WTC11 (cell line): ENCODE measurements around the gene ZDHHC14. TPM values are rescaled to one million over a fixed set of nuclear protein-coding genes. Genes with fewer than 3 reads are reported as not detected.

Source experiments
- ATAC-seq: fragments of 200-7000 bp; cut with Tn5 transposase; 2 replicates; pipeline ENCODE4 v1.10.0; 2021; ENCODE audit warnings: mild to moderate bottlenecking, moderate library complexity
- CTCF ChIA-PET: fragments of 300-600 bp; sonication (Branson Sonifier 250); formaldehyde crosslinking; loops from one replicate; lab custom pipeline; 2021; ENCODE audit warnings: antibody characterized with exemption; lab: Charles Lee
- POLR2A ChIA-PET: fragments of 350-600 bp; sonication (Branson Sonifier 250); formaldehyde crosslinking; loops from one replicate; lab custom pipeline; 2021; ENCODE audit warnings: antibody characterized with exemption; lab: Charles Lee
- DNase-seq: peaks from one replicate; pipeline ENCODE4 v3.0.0; 2021; ENCODE audit warnings: low spot score
- H3K27ac Mint-ChIP-seq: 2 replicates; pipeline ENCODE4 v1.8.0; 2021; ENCODE audit warnings: mixed read lengths
- H3K27me3 Mint-ChIP-seq: 2 replicates; pipeline ENCODE4 v1.8.0; 2021; ENCODE audit warnings: low read depth, mild to moderate bottlenecking, moderate library complexity, mixed read lengths
- H3K36me3 Mint-ChIP-seq: 2 replicates; pipeline ENCODE4 v1.8.0; 2021; ENCODE audit warnings: mixed read lengths
- H3K4me1 Mint-ChIP-seq: 2 replicates; pipeline ENCODE4 v1.8.0; 2022; ENCODE audit warnings: mixed read lengths
- H3K4me3 Mint-ChIP-seq: 2 replicates; pipeline ENCODE4 v1.8.0; 2021; ENCODE audit warnings: mild to moderate bottlenecking, moderate library complexity, mixed read lengths
- H3K9me3 Mint-ChIP-seq: 2 replicates; pipeline ENCODE4 v1.8.0; 2021; ENCODE audit warnings: mixed read lengths
- ATF2 ChIP-seq: sonication (generic); formaldehyde crosslinking; IDR thresholded peaks from 2 replicates; pipeline ENCODE4 v1.8.1; 2022; ENCODE audit warnings: low read depth, missing genetic modification reagents, borderline replicate concordance
- ATF6 ChIP-seq: sonication (generic); formaldehyde crosslinking; IDR thresholded peaks from 2 replicates; pipeline ENCODE4 v1.8.1; 2023; ENCODE audit warnings: mild to moderate bottlenecking, missing genetic modification reagents
- CDX4 ChIP-seq: fragments of 250-450 bp; sonication (Bioruptor Pico); IDR thresholded peaks from 2 replicates; pipeline ENCODE4 v1.9.0; 2021; ENCODE audit warnings: moderate library complexity, mild to moderate bottlenecking, inconsistent platforms, borderline replicate concordance
- EMX1 ChIP-seq: fragments of 250-450 bp; sonication (Bioruptor Pico); IDR thresholded peaks from 2 replicates; pipeline ENCODE4 v1.8.0; 2021; ENCODE audit warnings: mild to moderate bottlenecking
- FOXP1 ChIP-seq: sonication (generic); formaldehyde crosslinking; IDR thresholded peaks from 2 replicates; pipeline ENCODE4 v1.8.0; 2022; ENCODE audit warnings: missing genetic modification reagents, mild to moderate bottlenecking, moderate library complexity, borderline replicate concordance
- IRF1 ChIP-seq: sonication (generic); formaldehyde crosslinking; IDR thresholded peaks from 2 replicates; pipeline ENCODE4 v1.8.0; 2023; ENCODE audit warnings: missing genetic modification reagents
- NR2C2 ChIP-seq: sonication (generic); formaldehyde crosslinking; IDR thresholded peaks from 2 replicates; pipeline ENCODE4 v1.8.0; 2022; ENCODE audit warnings: mild to moderate bottlenecking, missing genetic modification reagents
- NR3C1 ChIP-seq: sonication (generic); formaldehyde crosslinking; conservative IDR thresholded peaks from 2 replicates; pipeline ENCODE4 v1.8.1; 2023; ENCODE audit warnings: low read depth, mild to moderate bottlenecking, missing genetic modification reagents
- OVOL2 ChIP-seq: fragments of 250-450 bp; sonication (Bioruptor Pico); IDR thresholded peaks from 2 replicates; pipeline ENCODE4 v1.9.0; 2021; ENCODE audit warnings: mild to moderate bottlenecking, borderline replicate concordance
- PRDM15 ChIP-seq: sonication (generic); formaldehyde crosslinking; IDR thresholded peaks from 2 replicates; pipeline ENCODE4 v1.8.0; 2022; ENCODE audit warnings: missing genetic modification reagents
- SOX15 ChIP-seq: fragments of 250-450 bp; sonication (Bioruptor Pico); IDR thresholded peaks from 2 replicates; pipeline ENCODE4 v1.9.0; 2021; ENCODE audit warnings: mild to moderate bottlenecking
- SP1 ChIP-seq: sonication (generic); formaldehyde crosslinking; conservative IDR thresholded peaks from 2 replicates; pipeline ENCODE4 v1.8.1; 2022; ENCODE audit warnings: missing genetic modification reagents
- USF1 ChIP-seq: sonication (generic); formaldehyde crosslinking; IDR thresholded peaks from 2 replicates; pipeline ENCODE4 v1.8.0; 2022; ENCODE audit warnings: mild to moderate bottlenecking, missing genetic modification reagents
- USF2 ChIP-seq: sonication (generic); formaldehyde crosslinking; IDR thresholded peaks from 2 replicates; pipeline ENCODE4 v1.8.1; 2023; ENCODE audit warnings: mild to moderate bottlenecking, missing genetic modification reagents, moderate library complexity
- ZNF396 ChIP-seq: fragments of 250-450 bp; sonication (Bioruptor Pico); IDR thresholded peaks from 2 replicates; pipeline ENCODE4 v1.8.0; 2021; ENCODE audit warnings: mild to moderate bottlenecking, moderate library complexity, borderline replicate concordance
- ZNF532 ChIP-seq: fragments of 250-450 bp; sonication (Bioruptor Pico); IDR thresholded peaks from 2 replicates; pipeline ENCODE4 v1.9.0; 2021; ENCODE audit warnings: mild to moderate bottlenecking, borderline replicate concordance
- total RNA-seq: library from RNA; stranded (reverse); gene quantifications from 3 replicates; pipeline ENCODE4 v1.2.3, GENCODE V29; 2021

The ZDHHC14 gene
- total RNA-seq, 1 experiment from 2014 or later = 6.6 TPM

- Mint-ChIP-seq H3K27me3 (no peaks in the 10 kb centered on the region; the same call in 1 of the 2 replicates), H3K4me1 (peaks cover 26% of the 10 kb centered on the region)
- CTCF ChIA-PET = no interaction called here
- no peak for DNase-seq
- TF ChIP-seq SOX15 (no peak), ZNF532 (CRISPR knock-in tag) (no peak), ZNF396 (CRISPR knock-in tag) (no peak), PRDM15 (CRISPR knock-in tag) (no peak), FOXP1 (no peak), EMX1 (CRISPR knock-in tag) (no peak), IRF1 (CRISPR knock-in tag) (no peak), NR2C2 (CRISPR knock-in tag) (no peak), OVOL2 (CRISPR knock-in tag) (no peak), CDX4 (CRISPR knock-in tag) (no peak), SP1 (CRISPR knock-in tag) (no peak), ATF2 (CRISPR knock-in tag) (no peak), USF1 (CRISPR knock-in tag) (no peak), ATF6 (CRISPR knock-in tag) (no peak), USF2 (CRISPR knock-in tag) (no peak), NR3C1 (CRISPR knock-in tag) (no peak)
- TF ChIP-seq, all 79 proteins: peak for 0
- peaks cover 25% of the 10 kb centered on the region for H3K9me3 Mint-ChIP-seq
- peaks cover 27% of the 10 kb centered on the region for H3K36me3 Mint-ChIP-seq
- 0 out of 2 replicates have a peak overlapping the region, but pooled peaks have one; percentile 2 for H3K27ac Mint-ChIP-seq
- POLR2A ChIA-PET = interaction anchor here (1.0 kb wide), 1 partner anchor 138 kb away, joined by 3 read pairs; no protein-coding TSS in a partner anchor
- no peak for ATAC-seq
- H3K4me3 Mint-ChIP-seq = no peak overlapping the region
Observed at GRCh38 chr6:157392927-157393668, 12.1 kb downstream of the ZDHHC14 start.
